GM18517 (cell line): ENCODE results near the gene POLR2L.

Experiments used
- ATAC-seq: cut with Tn5 transposase; IDR thresholded peaks from one replicate; pipeline ENCODE4 v1.9.1; 2021; ENCODE audit warnings: mild to moderate bottlenecking, moderate library complexity; ENCODE audit not compliant: unreplicated experiment

The POLR2L gene

GRCh38 chr11:869399-870126, 27.2 kb upstream of the POLR2L start:
- no peak for ATAC-seq

- no peak for ATAC-seq
These were observed 26.5 kb upstream of the POLR2L start for GRCh38 chr11:868802-869201.

DNA sequence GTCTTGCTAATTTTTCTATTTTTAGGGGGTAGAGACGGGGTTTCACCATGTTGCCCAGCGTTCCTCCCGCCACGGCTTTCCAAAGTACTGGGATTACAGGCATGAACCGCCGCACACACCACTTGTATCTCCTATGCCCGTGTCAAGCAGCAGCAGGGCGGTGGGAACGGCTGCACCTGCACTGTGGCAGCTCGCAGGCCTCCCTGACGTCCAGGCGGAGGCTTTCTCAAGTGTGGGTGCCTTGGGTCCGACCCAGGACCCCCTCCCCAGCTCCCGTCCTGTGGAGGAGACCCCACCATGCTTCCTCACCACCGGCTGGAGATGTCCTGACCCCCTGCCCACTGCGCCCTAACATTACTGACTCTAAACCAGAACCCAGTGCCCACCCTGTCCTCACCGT, 26.1 kb upstream of the POLR2L start:
- no peak for ATAC-seq

- no peak for ATAC-seq
These were observed 25.6 kb upstream of the POLR2L start for GRCh38 chr11:867856-868358.

GRCh38 chr11:866481-866880, 24.2 kb upstream of the POLR2L start:
- no peak for ATAC-seq

DNA sequence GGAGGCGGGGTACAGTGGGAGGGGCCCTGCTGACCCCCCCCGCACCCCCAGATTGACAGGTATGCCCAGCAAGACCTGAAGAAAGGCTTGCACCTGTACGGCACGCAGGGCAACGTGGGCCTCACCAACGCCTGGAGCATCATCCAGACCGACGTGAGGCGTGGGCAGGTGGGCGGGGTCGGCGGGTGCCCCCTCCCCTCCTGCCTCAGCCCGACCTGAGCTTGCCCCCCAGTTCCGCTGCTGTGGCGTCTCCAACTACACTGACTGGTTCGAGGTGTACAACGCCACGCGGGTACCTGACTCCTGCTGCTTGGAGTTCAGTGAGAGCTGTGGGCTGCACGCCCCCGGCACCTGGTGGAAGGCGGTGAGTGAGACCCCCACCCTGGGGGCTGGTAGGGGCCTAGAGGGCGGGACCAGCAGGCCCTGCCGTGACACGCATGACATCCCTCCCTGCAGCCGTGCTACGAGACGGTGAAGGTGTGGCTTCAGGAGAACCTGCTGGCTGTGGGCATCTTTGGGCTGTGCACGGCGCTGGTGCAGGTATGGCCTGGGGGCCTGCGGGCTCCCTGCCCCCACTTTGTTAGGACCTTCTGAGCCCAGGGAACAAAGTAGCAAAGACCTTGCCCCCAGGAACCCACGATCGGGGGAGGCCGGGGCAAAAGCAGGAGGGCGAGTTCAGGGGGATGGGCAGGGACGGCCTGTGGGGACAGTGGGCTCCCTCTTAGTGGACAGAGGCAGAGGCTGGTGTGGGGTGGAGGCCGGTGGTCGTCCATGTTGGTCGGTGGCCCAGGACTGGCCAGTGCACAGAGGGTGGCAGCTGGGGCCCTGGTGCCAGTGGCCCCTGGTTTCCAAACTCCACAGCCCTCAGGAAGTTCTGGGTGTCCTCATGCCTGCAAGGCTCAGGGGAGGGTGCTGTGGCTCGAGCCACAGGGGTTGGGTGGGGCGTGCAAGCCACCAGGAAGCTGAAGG, 23.4 kb upstream of the POLR2L start:
- no peak for ATAC-seq

DNA sequence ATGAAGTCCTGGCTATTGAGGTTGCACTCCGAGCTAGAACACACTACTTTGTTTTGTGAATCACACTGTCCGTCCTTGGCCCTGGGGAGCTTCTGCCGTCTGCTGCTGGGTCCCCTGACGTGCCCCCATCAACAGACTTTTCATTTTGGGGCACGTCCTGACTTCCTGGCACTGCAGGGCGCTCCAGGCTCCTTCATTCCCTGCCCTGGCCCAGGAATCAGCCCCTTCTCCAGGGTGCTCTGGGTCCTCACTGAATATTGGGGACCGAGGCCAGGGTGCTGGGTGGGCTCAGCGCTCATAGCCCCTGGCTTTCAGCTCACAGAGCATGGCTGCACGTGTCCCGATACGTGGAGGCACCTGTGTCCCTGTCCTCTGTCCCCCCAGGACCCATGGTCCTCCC, 22.6 kb upstream of the POLR2L start:
- no peak for ATAC-seq

GRCh38 chr11:863910-864827, 21.8 kb upstream of the POLR2L start:
- no peak for ATAC-seq

- ATAC-seq, result no peak
These were observed 20.9 kb upstream of the POLR2L start for GRCh38 chr11:863023-863909.

DNA sequence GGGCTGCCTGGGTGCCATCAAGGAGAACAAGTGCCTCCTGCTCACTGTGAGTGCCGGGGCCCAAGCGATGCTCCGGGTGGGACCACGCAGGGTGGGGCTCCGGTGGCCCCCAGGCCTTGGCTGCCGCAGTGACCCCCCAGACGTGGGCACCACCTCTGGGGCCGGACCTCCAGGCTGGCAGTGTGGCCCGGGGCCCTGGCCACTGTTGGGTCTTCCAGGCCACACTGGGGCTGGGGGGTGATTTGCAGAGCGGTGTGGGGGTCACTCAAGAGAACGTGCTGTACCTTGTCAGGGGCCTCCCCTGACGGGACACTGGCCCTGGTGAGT, 20.3 kb upstream of the POLR2L start:
- no peak for ATAC-seq

- no peak for ATAC-seq
These were observed 19.8 kb upstream of the POLR2L start for GRCh38 chr11:862081-862661.

DNA sequence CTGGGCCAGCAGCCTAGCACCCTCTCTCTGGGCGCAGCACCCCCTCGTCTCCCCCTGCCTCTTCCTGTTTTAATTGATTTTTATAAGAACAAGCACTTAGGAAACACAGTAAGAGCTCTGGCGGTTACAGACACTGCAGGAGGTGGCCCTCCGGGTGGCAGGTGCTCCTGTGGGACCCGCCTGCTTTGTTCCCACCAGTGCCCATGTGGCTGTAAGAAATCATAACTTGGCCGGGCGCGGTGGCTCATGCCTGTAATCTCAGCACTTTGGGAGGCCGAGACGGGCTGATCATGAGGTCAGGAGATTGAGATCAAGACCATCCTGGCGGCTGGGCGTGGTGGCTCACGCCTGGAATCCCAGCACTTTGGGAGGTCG, 18.8 kb upstream of the POLR2L start:
- no peak for ATAC-seq

- no peak for ATAC-seq
These were observed 18.1 kb upstream of the POLR2L start for GRCh38 chr11:860234-861104.

DNA sequence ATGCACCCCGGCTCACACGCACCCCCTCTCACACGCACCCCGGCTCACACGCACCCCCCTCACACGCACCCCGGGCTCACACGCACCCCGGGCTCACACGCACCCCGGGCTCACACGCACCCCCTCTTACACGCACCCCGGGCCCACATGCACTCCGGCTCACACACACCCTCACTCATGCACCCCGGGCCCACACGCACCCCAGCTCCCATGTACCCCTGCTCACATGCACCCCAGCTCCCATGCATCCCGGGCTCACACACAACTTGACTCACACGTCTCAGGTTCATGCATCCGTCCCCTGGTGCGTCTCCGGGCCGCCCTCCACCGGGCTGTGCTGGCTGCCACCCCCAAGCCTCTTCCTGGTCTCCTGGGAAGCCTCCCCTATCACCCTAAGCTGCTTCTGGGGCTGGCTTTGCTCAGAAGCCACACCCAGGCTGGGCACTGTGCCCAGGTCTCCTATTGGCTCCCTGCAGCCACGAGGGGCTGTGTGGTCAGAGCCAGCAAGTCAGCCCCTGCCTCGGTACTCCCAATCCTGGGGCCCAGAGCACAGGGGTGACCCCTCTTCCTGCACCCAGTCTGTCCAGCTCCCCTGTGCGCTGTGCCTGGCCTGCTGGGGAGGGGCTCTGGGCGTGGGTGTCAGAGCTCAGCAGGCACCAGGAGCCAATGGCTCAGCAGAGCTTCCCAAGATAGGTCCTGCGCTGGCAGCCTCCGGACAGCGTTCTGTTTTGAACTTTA, 17.2 kb upstream of the POLR2L start:
- no peak for ATAC-seq

DNA sequence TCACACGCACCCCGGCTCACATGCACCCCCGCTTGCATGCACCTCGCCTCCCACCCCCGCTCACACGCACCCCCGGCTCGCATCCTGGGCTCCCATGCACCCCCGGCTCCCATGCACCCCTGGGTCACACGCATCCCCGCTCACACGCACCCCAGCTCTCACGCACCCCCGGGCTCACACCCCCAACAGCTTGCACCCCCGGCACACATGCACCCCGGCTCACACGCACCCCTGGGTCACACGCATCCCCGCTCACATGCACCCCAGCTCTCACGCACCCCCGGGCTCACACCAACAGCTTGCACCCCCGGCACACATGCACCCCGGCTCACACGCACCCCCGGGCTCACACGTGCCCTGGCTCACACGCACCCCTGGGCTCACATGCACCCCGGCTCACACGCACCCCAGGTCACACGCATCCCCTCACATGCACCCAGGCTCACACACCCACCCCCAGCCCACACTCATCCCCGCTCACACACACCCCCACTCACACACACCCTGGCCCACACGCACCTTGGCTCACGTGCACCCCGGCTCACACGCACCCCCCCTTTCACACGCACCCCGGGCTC, 16.5 kb upstream of the POLR2L start:
- ATAC-seq, result no peak

GRCh38 chr11:858053-858761, 15.9 kb upstream of the POLR2L start:
- ATAC-seq, result no peak

GRCh38 chr11:856397-856796, 14.1 kb upstream of the POLR2L start:
- no peak for ATAC-seq
